ENCODE data around the gene NOP14. TPM values are rescaled to one million over a fixed set of nuclear protein-coding genes. Genes with fewer than 3 reads are reported as not detected.
A peak's percentile ranks its signal among the peaks of the same experiment; 100 is the strongest.

Gene NOP14
- total RNA-seq, 1 donor from 2014 or later = 21.4 TPM

DNA sequence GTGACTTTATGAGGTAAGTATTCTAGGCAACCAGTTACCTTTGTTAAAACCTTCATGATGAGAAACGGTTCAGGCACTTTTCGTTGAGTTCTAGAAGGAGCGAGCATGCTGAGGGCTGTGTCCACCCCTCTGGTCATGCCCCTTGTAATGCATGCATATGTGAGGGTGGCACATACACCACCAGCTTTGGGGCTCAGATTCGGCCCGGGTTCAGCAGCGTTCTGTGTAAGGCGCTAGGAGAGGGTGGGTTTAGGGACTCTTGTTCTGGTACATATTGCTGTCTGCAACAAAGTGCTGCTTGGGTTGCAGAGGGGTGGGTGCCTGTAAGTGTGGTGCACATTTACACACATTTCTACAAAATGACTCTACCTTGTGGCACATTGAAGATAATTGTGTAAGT lies 54.5 kb downstream of the NOP14 start:
- DNase-seq (no peak), ATAC-seq (no peak)
- no peak overlapping the region for H3K27ac ChIP-seq
- H3K9me3 ChIP-seq = no peaks in the 10 kb centered on the region
- no peaks in the 10 kb centered on the region for H3K4me1 ChIP-seq
- no peak overlapping the region for H3K4me3 ChIP-seq
- no peaks in the 10 kb centered on the region for H3K27me3 ChIP-seq
- H3K36me3 ChIP-seq = peaks cover 96% of the 10 kb centered on the region
- intact Hi-C loops (cut with DNase I) = no loop called here
- TF ChIP-seq, protein P1, sequence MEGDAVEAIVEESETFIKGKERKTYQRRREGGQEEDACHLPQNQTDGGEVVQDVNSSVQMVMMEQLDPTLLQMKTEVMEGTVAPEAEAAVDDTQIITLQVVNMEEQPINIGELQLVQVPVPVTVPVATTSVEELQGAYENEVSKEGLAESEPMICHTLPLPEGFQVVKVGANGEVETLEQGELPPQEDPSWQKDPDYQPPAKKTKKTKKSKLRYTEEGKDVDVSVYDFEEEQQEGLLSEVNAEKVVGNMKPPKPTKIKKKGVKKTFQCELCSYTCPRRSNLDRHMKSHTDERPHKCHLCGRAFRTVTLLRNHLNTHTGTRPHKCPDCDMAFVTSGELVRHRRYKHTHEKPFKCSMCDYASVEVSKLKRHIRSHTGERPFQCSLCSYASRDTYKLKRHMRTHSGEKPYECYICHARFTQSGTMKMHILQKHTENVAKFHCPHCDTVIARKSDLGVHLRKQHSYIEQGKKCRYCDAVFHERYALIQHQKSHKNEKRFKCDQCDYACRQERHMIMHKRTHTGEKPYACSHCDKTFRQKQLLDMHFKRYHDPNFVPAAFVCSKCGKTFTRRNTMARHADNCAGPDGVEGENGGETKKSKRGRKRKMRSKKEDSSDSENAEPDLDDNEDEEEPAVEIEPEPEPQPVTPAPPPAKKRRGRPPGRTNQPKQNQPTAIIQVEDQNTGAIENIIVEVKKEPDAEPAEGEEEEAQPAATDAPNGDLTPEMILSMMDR (IDR thresholded peaks at IDR 0.05) = no peak

- no peak overlapping the region for H3K4me3 ChIP-seq
- H3K9me3 ChIP-seq = no peaks in the 10 kb centered on the region
- intact Hi-C loops (cut with DNase I) = no loop called here
- TF ChIP-seq, protein P1 (IDR thresholded peaks at IDR 0.05) = no peak
- H3K27ac ChIP-seq = no peak overlapping the region
- H3K36me3 ChIP-seq = peaks cover 96% of the 10 kb centered on the region
- DNase-seq (no peak), ATAC-seq (peak; percentile 66)
- H3K4me1 ChIP-seq = no peaks in the 10 kb centered on the region
- H3K27me3 ChIP-seq = no peaks in the 10 kb centered on the region
These were observed 55.4 kb downstream of the NOP14 start for GRCh38 chr4:2907706-2908293.

DNA sequence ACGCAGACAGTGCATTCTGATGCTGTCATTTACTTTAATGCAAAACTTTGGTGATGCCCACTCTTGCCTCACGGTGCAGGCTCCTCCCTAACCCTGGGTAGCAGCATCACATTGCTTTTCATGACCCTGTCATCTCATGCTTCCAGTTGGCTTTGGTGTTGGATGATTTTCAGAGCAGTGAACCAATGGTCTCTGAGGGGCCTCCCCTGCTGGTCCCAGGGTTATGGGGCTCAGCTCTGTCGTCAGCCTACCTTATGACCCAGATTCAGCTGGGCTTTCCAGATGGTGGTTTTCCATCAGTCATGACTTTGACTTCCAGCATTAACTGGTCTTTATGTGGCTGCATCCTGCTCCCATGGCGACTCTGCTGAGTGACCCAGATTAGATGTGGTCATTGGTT lies 56.0 kb downstream of the NOP14 start:
- DNase-seq = no peak
- no peak overlapping the region for H3K27ac ChIP-seq
- TF ChIP-seq, protein P1 (IDR thresholded peaks at IDR 0.05) = no peak
- ATAC-seq = no peak
- H3K9me3 ChIP-seq = no peaks in the 10 kb centered on the region
- no peaks in the 10 kb centered on the region for H3K27me3 ChIP-seq
- no peak overlapping the region for H3K4me3 ChIP-seq
- H3K4me1 ChIP-seq = no peaks in the 10 kb centered on the region
- H3K36me3 ChIP-seq = peaks cover 96% of the 10 kb centered on the region
- intact Hi-C loops (cut with DNase I) = no loop called here

- no peak overlapping the region for H3K27ac ChIP-seq
- H3K4me3 ChIP-seq = no peak overlapping the region
- H3K36me3 ChIP-seq = peaks cover 98% of the 10 kb centered on the region
- intact Hi-C loops (cut with DNase I) = no loop called here
- no peaks in the 10 kb centered on the region for H3K4me1 ChIP-seq
- no peaks in the 10 kb centered on the region for H3K9me3 ChIP-seq
- no peak for ATAC-seq
- no peaks in the 10 kb centered on the region for H3K27me3 ChIP-seq
- TF ChIP-seq, protein P1 (IDR thresholded peaks at IDR 0.05) = no peak
- DNase-seq = no peak
These were observed 57.0 kb downstream of the NOP14 start for GRCh38 chr4:2906218-2906617.

DNA sequence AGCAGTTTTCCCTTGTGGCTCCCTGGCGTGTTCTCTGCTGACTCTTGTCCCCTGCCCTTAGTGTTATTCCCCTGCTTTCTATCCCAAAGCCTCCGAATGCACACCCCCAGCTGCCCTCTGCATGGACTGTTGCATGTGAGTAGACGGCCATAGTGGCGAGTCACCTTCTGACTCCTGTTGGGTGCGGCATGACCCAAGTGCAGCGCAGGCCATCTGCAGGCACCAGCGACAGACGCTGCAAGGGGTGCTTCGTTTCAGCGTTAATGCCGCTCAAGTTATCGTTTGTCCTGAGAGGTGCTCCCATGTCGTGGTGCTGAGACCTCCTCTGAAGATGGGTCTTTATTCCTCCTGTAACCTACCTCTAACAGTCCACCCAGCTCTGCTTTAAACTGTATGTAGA lies 57.7 kb downstream of the NOP14 start:
- Histone ChIP-seq H3K27me3 (no peaks in the 10 kb centered on the region), H3K27ac (no peak overlapping the region), H3K36me3 (peaks cover 98% of the 10 kb centered on the region), H3K4me3 (no peak overlapping the region), H3K4me1 (no peaks in the 10 kb centered on the region), H3K9me3 (no peaks in the 10 kb centered on the region)
- TF ChIP-seq, protein P1 (IDR thresholded peaks at IDR 0.05) = no peak
- intact Hi-C loops (cut with DNase I) = no loop called here
- ATAC-seq (no peak), DNase-seq (no peak)

- DNase-seq = no peak
- Histone ChIP-seq H3K4me3 (no peak overlapping the region), H3K4me1 (no peaks in the 10 kb centered on the region), H3K27me3 (no peaks in the 10 kb centered on the region), H3K36me3 (peaks cover 100% of the 10 kb centered on the region), H3K9me3 (no peaks in the 10 kb centered on the region), H3K27ac (no peak overlapping the region)
- intact Hi-C loops (cut with DNase I) = no loop called here
- TF ChIP-seq, protein P1 (IDR thresholded peaks at IDR 0.05) = no peak
- no peak for ATAC-seq
These were observed 61.1 kb downstream of the NOP14 start for GRCh38 chr4:2902126-2902525.
